ENCODE data around the gene TUBB4B.

Gene TUBB4B

GRCh38 chr9:137240841-137241489 lies at the start of gene TUBB4B:
Gene TUBB4B, plus strand, starts transcription at chr9:137241287. Its CDS starts 74 bp downstream, at chr9:137241361.
- peak; percentile 92 for DNase-seq

- DNase-seq = no peak
Observed at GRCh38 chr9:137191691-137192447, 49.2 kb upstream of the TUBB4B start.

GRCh38 chr9:137192448-137192780 lies 48.7 kb upstream of the TUBB4B start:
- DNase-seq = no peak

- no peak for DNase-seq
Observed at GRCh38 chr9:137192859-137193258, 48.2 kb upstream of the TUBB4B start.

- DNase-seq = no peak
Observed at GRCh38 chr9:137193771-137194170, 47.3 kb upstream of the TUBB4B start.

- DNase-seq = no peak
Observed at GRCh38 chr9:137194388-137194787, 46.7 kb upstream of the TUBB4B start.

GRCh38 chr9:137194909-137195308 lies 46.2 kb upstream of the TUBB4B start:
- DNase-seq = no peak

- DNase-seq = no peak
Observed at GRCh38 chr9:137195525-137196220, 45.4 kb upstream of the TUBB4B start.

- DNase-seq = no peak
Observed at GRCh38 chr9:137198051-137198901, 42.8 kb upstream of the TUBB4B start.

- DNase-seq = no peak
Observed at GRCh38 chr9:137198902-137199283, 42.2 kb upstream of the TUBB4B start.

- no peak for DNase-seq
Observed at GRCh38 chr9:137199411-137200121, 41.5 kb upstream of the TUBB4B start.

- DNase-seq = peak; percentile 96
Observed at GRCh38 chr9:137200311-137201204, 40.5 kb upstream of the TUBB4B start, which contains the start of gene TPRN. Gene TPRN, minus strand, starts transcription at chr9:137200741. Its CDS starts 30 bp downstream, at chr9:137200711.

GRCh38 chr9:137201205-137201868 lies 39.8 kb upstream of the TUBB4B start:
- no peak for DNase-seq

- DNase-seq = no peak
Observed at GRCh38 chr9:137202966-137203365, 38.1 kb upstream of the TUBB4B start.

- no peak for DNase-seq
Observed at GRCh38 chr9:137204731-137205125, 36.4 kb upstream of the TUBB4B start.

- DNase-seq = peak; percentile 94
Observed at GRCh38 chr9:137205126-137206069, 35.7 kb upstream of the TUBB4B start, which contains the start of the genes NDOR1 and TMEM203. Gene NDOR1, plus strand, starts transcription at chr9:137205700. Its CDS starts 78 bp downstream, at chr9:137205778. Gene TMEM203, minus strand, starts transcription at chr9:137205648. Its CDS starts 234 bp downstream, at chr9:137205414.

GRCh38 chr9:137206602-137207001 lies 34.5 kb upstream of the TUBB4B start:
- DNase-seq = no peak

GRCh38 chr9:137211532-137211931 lies 29.6 kb upstream of the TUBB4B start:
- DNase-seq = no peak

GRCh38 chr9:137212520-137212919 lies 28.6 kb upstream of the TUBB4B start:
- DNase-seq = no peak

All from stimulated activated CD4-positive, alpha-beta T cell treated with anti-CD3 and anti-CD28 coated beads, Interleukin-12 subunit alpha, Interleukin-12 subunit beta, amount 100 ng/mL, for 4 hours (primary cell).